OCI-LY1 (cell line): ENCODE results near the gene CCDC28B.

Experiments used
- EZH2 ChIP-seq: fragments of 200-600 bp; sonication (generic), shearing (Covaris generic); IDR thresholded peaks from 2 replicates; pipeline ENCODE4 v1.8.0; 2017; ENCODE audit warnings: borderline replicate concordance, mixed run types, mild to moderate bottlenecking, antibody characterized with exemption, low read length, moderate library complexity, mixed read lengths
- TF ChIP-seq, protein P1 (sequence below): fragments of 200-600 bp; sonication (generic), shearing (Covaris generic); IDR thresholded peaks from 2 replicates; pipeline ENCODE4 v1.5.1; 2017; ENCODE audit warnings: mild to moderate bottlenecking, antibody characterized with exemption, low read length, moderate library complexity, mixed read lengths

DNA sequence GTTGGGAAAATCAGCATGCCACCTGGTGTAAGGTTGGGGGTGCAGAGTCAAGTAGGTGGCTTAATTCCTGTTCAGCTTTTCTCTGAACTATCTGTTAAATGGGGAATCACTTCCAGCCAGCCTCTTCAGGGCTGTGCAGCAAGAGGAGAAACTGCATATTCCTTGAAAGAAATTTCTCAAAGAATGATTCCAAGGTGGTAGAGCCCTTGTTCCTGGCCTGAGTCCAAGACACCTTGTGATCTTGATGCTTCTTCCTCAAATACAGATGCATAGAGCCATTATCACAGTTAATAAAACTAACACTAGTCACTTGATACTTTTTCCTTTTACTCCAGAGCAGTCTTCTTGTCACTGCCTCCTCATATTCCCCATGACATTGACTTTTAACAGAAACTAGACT is 15.7 kb upstream of the CCDC28B start:
- TF ChIP-seq, protein P1, sequence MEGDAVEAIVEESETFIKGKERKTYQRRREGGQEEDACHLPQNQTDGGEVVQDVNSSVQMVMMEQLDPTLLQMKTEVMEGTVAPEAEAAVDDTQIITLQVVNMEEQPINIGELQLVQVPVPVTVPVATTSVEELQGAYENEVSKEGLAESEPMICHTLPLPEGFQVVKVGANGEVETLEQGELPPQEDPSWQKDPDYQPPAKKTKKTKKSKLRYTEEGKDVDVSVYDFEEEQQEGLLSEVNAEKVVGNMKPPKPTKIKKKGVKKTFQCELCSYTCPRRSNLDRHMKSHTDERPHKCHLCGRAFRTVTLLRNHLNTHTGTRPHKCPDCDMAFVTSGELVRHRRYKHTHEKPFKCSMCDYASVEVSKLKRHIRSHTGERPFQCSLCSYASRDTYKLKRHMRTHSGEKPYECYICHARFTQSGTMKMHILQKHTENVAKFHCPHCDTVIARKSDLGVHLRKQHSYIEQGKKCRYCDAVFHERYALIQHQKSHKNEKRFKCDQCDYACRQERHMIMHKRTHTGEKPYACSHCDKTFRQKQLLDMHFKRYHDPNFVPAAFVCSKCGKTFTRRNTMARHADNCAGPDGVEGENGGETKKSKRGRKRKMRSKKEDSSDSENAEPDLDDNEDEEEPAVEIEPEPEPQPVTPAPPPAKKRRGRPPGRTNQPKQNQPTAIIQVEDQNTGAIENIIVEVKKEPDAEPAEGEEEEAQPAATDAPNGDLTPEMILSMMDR, result no peak
- TF ChIP-seq EZH2, result no peak
